Lower leg skin (tissue), 3 donors: ENCODE results near the gene PPL.

Experiments
- CTCF ChIP-seq, 3 donors: fragments of 450-650 bp; IDR thresholded peaks; one replicate each; pipeline ENCODE4 v1.5.1; 2016; ENCODE audit warnings: antibody characterized with exemption in 3 of 3, mild to moderate bottlenecking in 3 of 3, moderate library complexity in 2 of 3
- POLR2A ChIP-seq, 2 donors: fragments of 450-650 bp; IDR thresholded peaks; one replicate each; pipeline ENCODE4 v1.6.1; 2016 to 2017; ENCODE audit warnings: antibody characterized with exemption in 2 of 2, mild to moderate bottlenecking in 1 of 2, moderate library complexity in 1 of 2

- no peak for TF ChIP-seq CTCF (IDR thresholded peaks at IDR 0.05)
- TF ChIP-seq POLR2A (IDR thresholded peaks at IDR 0.05): no peak
These were observed 3.5 kb downstream of the PPL start for GRCh38 chr16:4933433-4933832.
